Measurements from ENCODE around the gene RTKN. TPM values are rescaled to one million over a fixed set of nuclear protein-coding genes. Genes with fewer than 3 reads are reported as not detected.
"Not testable (repeated sequence)": the region's sequence is repeated elsewhere in the genome, so short reads cannot be mapped to it uniquely, and the experiment has no call there.

RTKN gene
- total RNA-seq, 2 donors from 2014 or later = 83.6 to 117 TPM

DNA sequence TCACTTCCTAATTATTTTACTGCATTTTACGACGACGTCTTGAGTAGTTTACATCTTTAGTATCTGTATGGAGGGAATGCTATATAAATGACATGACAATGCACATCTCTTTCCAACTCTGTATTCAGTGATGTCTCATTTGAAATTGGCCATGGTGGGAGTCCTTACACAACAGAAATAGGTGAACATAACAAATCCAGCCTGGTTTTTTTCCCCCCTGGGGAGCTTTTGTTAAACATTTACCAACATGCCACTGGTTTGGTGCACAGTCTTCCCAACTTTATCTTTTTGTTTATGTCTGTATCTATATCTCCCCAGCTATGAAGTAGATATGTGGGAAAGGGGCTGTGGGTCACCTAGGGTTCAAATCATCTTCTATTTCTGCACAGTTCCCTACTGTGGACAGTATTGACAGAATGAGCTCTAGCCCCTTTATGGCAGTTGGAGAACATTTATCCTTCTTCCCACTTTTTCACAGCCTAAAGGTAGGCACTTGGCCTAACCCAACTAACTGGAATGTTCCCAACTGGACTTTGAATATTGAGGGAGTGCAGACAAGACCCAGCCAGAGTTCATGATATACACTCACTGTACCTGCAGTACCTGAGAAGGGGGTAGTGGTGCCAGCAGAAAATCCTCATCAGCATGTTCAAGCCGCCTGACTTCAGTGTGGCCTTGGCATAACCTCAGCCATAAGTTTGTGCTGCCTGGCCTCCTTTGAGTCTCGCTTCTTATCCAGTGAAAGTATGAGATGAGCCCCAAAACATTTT lies 5.7 kb upstream of the RTKN start:
- no peak overlapping the region for H3K4me3 Mint-ChIP-seq
- no peaks in the 10 kb centered on the region for H3K27me3 Mint-ChIP-seq (ENCODE audit: insufficient read depth)
- no peak for DNase-seq
- H3K4me3 ChIP-seq (ENCODE audit: low read length) = no peak overlapping the region
- H3K27ac Mint-ChIP-seq = no peak overlapping the region
- 98 to 100% methylated on average over 1 to 5 of the region's 5 CpGs for WGBS, 2 experiments (ENCODE audit: insufficient coverage in 1 of 2, insufficient read length in 1 of 2)
- no peaks in the 10 kb centered on the region for H3K27me3 ChIP-seq (ENCODE audit: control insufficient read depth, insufficient read depth, low read length, poor library complexity, severe bottlenecking)
- no peaks in the 10 kb centered on the region for H3K36me3 ChIP-seq (ENCODE audit: control insufficient read depth, insufficient read depth, low read length)
- H3K4me1 ChIP-seq (ENCODE audit: control insufficient read depth, insufficient read depth, low read length) = peaks cover 4% of the 10 kb centered on the region
- H3K4me1 Mint-ChIP-seq = peaks cover 8% of the 10 kb centered on the region
- no peaks in the 10 kb centered on the region for H3K9me3 Mint-ChIP-seq
- H3K9me3 ChIP-seq (ENCODE audit: control insufficient read depth, low read length) = no peaks in the 10 kb centered on the region
- TF ChIP-seq, protein P1, sequence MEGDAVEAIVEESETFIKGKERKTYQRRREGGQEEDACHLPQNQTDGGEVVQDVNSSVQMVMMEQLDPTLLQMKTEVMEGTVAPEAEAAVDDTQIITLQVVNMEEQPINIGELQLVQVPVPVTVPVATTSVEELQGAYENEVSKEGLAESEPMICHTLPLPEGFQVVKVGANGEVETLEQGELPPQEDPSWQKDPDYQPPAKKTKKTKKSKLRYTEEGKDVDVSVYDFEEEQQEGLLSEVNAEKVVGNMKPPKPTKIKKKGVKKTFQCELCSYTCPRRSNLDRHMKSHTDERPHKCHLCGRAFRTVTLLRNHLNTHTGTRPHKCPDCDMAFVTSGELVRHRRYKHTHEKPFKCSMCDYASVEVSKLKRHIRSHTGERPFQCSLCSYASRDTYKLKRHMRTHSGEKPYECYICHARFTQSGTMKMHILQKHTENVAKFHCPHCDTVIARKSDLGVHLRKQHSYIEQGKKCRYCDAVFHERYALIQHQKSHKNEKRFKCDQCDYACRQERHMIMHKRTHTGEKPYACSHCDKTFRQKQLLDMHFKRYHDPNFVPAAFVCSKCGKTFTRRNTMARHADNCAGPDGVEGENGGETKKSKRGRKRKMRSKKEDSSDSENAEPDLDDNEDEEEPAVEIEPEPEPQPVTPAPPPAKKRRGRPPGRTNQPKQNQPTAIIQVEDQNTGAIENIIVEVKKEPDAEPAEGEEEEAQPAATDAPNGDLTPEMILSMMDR (conservative IDR thresholded peaks at IDR 0.05) = no peak
- H3K9ac ChIP-seq (ENCODE audit: extremely low read depth, low read length, poor library complexity, severe bottlenecking) = no peak overlapping the region
- no peak overlapping the region for H3K27ac ChIP-seq (ENCODE audit: low read depth, low read length)
- no peaks in the 10 kb centered on the region for H3K36me3 Mint-ChIP-seq (ENCODE audit: low read depth)

DNA sequence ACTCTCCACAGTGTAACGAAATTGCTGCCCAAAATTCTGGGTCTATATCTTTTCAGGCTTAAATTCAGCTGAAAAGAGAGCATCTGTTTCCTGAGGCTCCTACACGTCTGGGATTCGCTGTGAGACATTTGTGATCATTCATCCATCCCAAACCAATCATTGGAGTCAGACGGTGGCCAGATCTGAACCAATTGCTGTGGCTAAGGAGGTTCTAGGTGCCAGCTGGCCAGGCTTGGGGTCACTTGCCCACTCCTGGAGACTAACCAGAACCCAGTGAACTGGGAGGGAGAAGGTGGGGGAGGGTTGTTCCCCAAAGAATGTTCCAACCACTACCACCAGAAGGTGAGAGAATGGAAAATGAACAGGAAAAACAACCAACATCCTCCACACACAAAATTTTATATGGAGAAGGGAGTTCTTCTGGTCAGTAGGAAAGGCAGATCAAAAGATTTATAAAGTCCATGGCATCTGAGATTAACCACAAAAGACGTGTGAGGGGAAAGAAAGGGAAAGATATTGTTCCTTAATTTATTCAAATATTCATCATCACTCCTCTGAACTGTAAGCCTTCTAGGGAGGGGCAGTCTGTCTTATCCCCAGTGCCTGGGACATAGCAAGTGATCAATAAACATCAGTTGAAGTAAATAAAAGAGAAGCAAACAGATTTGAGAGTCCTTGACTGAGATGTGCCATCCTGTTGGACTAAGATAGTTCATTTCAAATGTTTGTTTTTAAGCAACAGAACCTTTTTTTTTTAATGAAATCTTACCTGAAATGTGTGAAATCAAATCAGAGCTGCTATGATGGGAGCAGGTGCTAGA lies 3.0 kb upstream of the RTKN start:
- no peaks in the 10 kb centered on the region for H3K27me3 Mint-ChIP-seq (ENCODE audit: insufficient read depth)
- Histone ChIP-seq H3K36me3 (ENCODE audit: control insufficient read depth, insufficient read depth, low read length) (no peaks in the 10 kb centered on the region), H3K27ac (ENCODE audit: low read depth, low read length) (no peak overlapping the region), H3K4me3 (ENCODE audit: low read length) (no peak overlapping the region), H3K4me1 (ENCODE audit: control insufficient read depth, insufficient read depth, low read length) (no peaks in the 10 kb centered on the region), H3K9me3 (ENCODE audit: control insufficient read depth, low read length) (no peaks in the 10 kb centered on the region), H3K27me3 (ENCODE audit: control insufficient read depth, insufficient read depth, low read length, poor library complexity, severe bottlenecking) (no peaks in the 10 kb centered on the region), H3K9ac (ENCODE audit: extremely low read depth, low read length, poor library complexity, severe bottlenecking) (no peak overlapping the region)
- no peak overlapping the region for H3K27ac Mint-ChIP-seq
- no peaks in the 10 kb centered on the region for H3K36me3 Mint-ChIP-seq (ENCODE audit: low read depth)
- no peaks in the 10 kb centered on the region for H3K9me3 Mint-ChIP-seq
- no peak for DNase-seq
- TF ChIP-seq, protein P1 (conservative IDR thresholded peaks at IDR 0.05) = no peak
- H3K4me3 Mint-ChIP-seq = no peak overlapping the region
- H3K4me1 Mint-ChIP-seq = peaks cover 7% of the 10 kb centered on the region
- 83 to 97% methylated on average over 3 to 4 of the region's 5 CpGs for WGBS, 2 experiments (ENCODE audit: insufficient coverage in 1 of 2, insufficient read length in 1 of 2)

DNA sequence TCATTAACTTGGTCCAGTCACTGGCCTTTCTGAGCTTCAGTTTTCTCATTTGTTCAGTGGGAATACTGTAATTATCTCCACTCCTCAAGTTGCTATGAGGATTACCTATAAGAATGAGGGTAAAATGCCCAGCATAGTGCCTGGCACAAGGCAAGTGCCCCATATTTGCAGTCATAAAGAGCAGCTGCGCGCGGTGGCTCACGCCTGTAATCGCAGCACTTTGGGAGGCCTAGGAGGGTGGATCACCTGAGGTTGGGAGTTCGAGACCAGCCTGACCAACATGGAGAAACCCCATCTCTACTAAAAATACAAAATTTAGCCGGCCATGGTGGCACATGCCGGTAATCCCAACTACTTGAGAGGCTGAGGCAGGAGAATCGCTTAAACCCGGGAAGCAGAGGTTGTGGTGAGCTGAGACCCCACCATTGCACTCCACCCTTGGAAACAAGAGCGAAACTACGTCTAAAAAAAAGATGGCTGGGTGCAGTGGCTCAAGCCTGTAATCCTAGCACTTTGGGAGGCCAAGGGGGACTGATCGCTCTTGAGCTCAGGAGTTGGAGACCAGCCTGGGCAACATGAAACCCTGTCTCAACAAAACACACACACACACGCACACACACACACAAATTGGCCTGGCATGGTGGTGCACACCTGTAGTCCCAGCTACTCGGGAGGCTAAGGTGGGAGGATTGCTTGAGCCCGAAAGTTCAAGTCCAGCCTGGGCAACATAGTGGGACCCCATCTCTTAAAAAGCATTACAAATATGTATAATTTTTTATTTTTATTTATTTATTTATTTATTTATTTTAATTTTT lies 953 bp upstream of the RTKN start:
- 76 to 86% methylated on average over 7 to 16 of the region's 16 CpGs for WGBS, 2 experiments (ENCODE audit: insufficient coverage in 1 of 2, insufficient read length in 1 of 2)
- H3K4me1 ChIP-seq (ENCODE audit: control insufficient read depth, insufficient read depth, low read length) = peaks cover 12% of the 10 kb centered on the region
- peaks cover 14% of the 10 kb centered on the region for H3K36me3 Mint-ChIP-seq (ENCODE audit: low read depth)
- not testable (repeated sequence) for H3K27me3 Mint-ChIP-seq (ENCODE audit: insufficient read depth); H3K27me3 ChIP-seq (ENCODE audit: control insufficient read depth, insufficient read depth, low read length, poor library complexity, severe bottlenecking); H3K27ac ChIP-seq (ENCODE audit: low read depth, low read length); H3K9me3 ChIP-seq (ENCODE audit: control insufficient read depth, low read length); DNase-seq; H3K9me3 Mint-ChIP-seq
- peak overlapping the region; percentile 95 for H3K9ac ChIP-seq (ENCODE audit: extremely low read depth, low read length, poor library complexity, severe bottlenecking)
- peak overlapping the region; percentile 99 for H3K27ac Mint-ChIP-seq
- peak overlapping the region; percentile 96 for H3K4me3 ChIP-seq (ENCODE audit: low read length)
- peaks cover 27% of the 10 kb centered on the region for H3K4me1 Mint-ChIP-seq
- H3K36me3 ChIP-seq (ENCODE audit: control insufficient read depth, insufficient read depth, low read length) = peaks cover 19% of the 10 kb centered on the region
- H3K4me3 Mint-ChIP-seq = peak overlapping the region; percentile 96
